Measurements from ENCODE around the gene CPNE7. TPM values are rescaled to one million over a fixed set of nuclear protein-coding genes. Genes with fewer than 3 reads are reported as not detected.

The CPNE7 gene
- total and polyA plus RNA-seq, 2 of the 8 experiments (the other 6 are each of a cell fraction or from before 2014, with no cell fraction given): 10.0 to 23.7 TPM

DNA sequence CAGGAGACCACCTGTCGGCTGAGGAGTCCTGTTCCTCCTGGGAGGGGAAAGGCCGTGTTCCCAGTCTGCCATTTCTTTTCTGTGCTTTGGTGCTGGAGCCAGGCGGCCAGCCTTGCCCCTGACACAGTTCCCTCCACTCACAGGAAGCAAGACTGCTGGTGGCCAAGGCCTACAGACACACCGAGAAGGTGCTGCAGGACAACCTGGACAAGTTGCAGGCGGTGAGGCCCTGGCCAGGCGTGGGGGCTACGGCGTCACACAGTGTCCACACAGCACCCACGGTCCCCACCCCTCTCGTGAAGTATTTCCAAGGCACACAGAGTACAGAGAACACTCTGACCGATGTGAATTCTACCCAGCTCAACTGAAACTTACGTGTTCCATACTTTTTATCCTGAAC lies 21.2 kb upstream of the CPNE7 start:
- Histone ChIP-seq H3K23ac (ENCODE audit: insufficient read length) (no peak overlapping the region), H3K9ac (replicated peaks in 1 of 4; ENCODE audit: extremely low read depth in 1 of 4, low read depth in 3 of 4, low read length in 3 of 4) (no peak overlapping the region), H3K27me3 (replicated peaks in 1 of 4; ENCODE audit: control insufficient read depth in 3 of 4, extremely low read depth in 1 of 4, insufficient read depth in 3 of 4, low read length in 3 of 4) (no peaks in the 10 kb centered on the region), H3K4me3 (ENCODE audit: extremely low read depth in 1 of 4, insufficient read depth in 2 of 4, low read depth in 3 of 4, low read length in 4 of 4) (no peak overlapping the region), H2BK12ac (ENCODE audit: low read depth, low read length) (no peak overlapping the region), H2BK15ac (ENCODE audit: low read length) (no peak overlapping the region), H4K20me1 (replicated peaks in 1 of 2; ENCODE audit: control insufficient read depth in 1 of 2, insufficient read depth in 2 of 2, low read length in 2 of 2) (peaks cover 0 to 16% of the 10 kb centered on the region in 2 experiments), H3K79me1 (ENCODE audit: low read depth, low read length) (no peaks in the 10 kb centered on the region; the same call in 1 of the 2 replicates), H2BK5ac (ENCODE audit: low read depth, low read length) (no peak overlapping the region), H3K14ac (ENCODE audit: insufficient read length) (no peak overlapping the region), H3K4me1 (replicated peaks in 1 of 4; ENCODE audit: control insufficient read depth in 3 of 4, insufficient read depth in 4 of 4, low read length in 3 of 4) (no peaks in the 10 kb centered on the region), H3K79me2 (ENCODE audit: control insufficient read depth in 1 of 2, insufficient read depth in 2 of 2, low read length in 2 of 2) (no peaks in the 10 kb centered on the region), H3K9me3 (ENCODE audit: insufficient read depth in 2 of 2, low read depth in 1 of 2, low read length in 1 of 2) (no peaks in the 10 kb centered on the region), H3K18ac (ENCODE audit: extremely low read depth, low read length) (no peak overlapping the region), H4K91ac (replicated peaks; ENCODE audit: insufficient read length, low read length) (no peak overlapping the region), H4K8ac (ENCODE audit: extremely low read depth, insufficient read depth, low read length) (no peak overlapping the region), H3K4me2 (ENCODE audit: insufficient read depth in 1 of 2, low read depth in 2 of 2, low read length in 2 of 2) (no peak overlapping the region), H3K36me3 (ENCODE audit: control insufficient read depth in 2 of 4, insufficient read depth in 4 of 4, low read length in 3 of 4) (peaks cover 9 to 40% (median 30%) of the 10 kb centered on the region in 4 experiments), H2AK5ac (ENCODE audit: low read depth, low read length) (no peak overlapping the region), H2AFZ (ENCODE audit: low read length) (no peak overlapping the region), H2BK120ac (replicated peaks; ENCODE audit: low read depth, low read length) (no peak overlapping the region), H3K4ac (replicated peaks; ENCODE audit: insufficient read length, low read depth, low read length) (no peak overlapping the region), H4K5ac (ENCODE audit: insufficient read length, low read depth, low read length) (no peak overlapping the region), H3K56ac (replicated peaks; ENCODE audit: insufficient read length, low read depth, low read length) (no peak overlapping the region), H3K23me2 (ENCODE audit: low read depth, low read length) (no peaks in the 10 kb centered on the region), H2BK20ac (ENCODE audit: low read length) (no peak overlapping the region), H3K27ac (ENCODE audit: low read depth, low read length) (no peak overlapping the region)
- POLR2A ChIA-PET (ENCODE audit: partially characterized antibody): interaction anchor here (6.5 kb wide), 1 partner anchor 9 kb away, joined by 63 read pairs; no protein-coding TSS in a partner anchor
- DNase-seq (ENCODE audit: low read depth in 1 of 2, low spot score in 2 of 2) (no peak), FAIRE-seq (no peak)
- CTCF ChIA-PET (ENCODE audit: partially characterized antibody): interaction anchor here (1.5 kb wide), 1 partner anchor 14 kb away, joined by 3 read pairs; no protein-coding TSS in a partner anchor
- 100% methylated on average over 9 of the region's 12 CpGs; no CpG with 5 or more reads in 1 of the 2 experiments for WGBS, 2 experiments (ENCODE audit: extremely low coverage in 1 of 2, insufficient coverage in 1 of 2, insufficient read length in 1 of 2, insufficient replicate concordance in 2 of 2, low coverage in 1 of 2, low lambda C conversion rate in 2 of 2, missing lambda C conversion rate in 1 of 2)
- TF ChIP-seq JUND (IDR thresholded peaks at IDR 0.05; ENCODE audit: low read length) (no peak), GTF2F1 (IDR thresholded peaks at IDR 0.05; ENCODE audit: borderline replicate concordance, low read depth, low read length) (no peak), RNF2 (IDR thresholded peaks at IDR 0.05; ENCODE audit: borderline replicate concordance, low read depth, low read length, missing control alignments, poor library complexity, severe bottlenecking) (no peak), SP4 (IDR thresholded peaks at IDR 0.05; ENCODE audit: low read length) (no peak), PHF8 (conservative IDR thresholded peaks at IDR 0.05; ENCODE audit: low read depth, low read length) (no peak), NRF1 (IDR thresholded peaks at IDR 0.05; ENCODE audit: low read depth, low read length) (no peak), RBBP5 (IDR thresholded peaks at IDR 0.05; ENCODE audit: borderline replicate concordance, low read depth, low read length) (no peak)
- TF ChIP-seq, protein P1, sequence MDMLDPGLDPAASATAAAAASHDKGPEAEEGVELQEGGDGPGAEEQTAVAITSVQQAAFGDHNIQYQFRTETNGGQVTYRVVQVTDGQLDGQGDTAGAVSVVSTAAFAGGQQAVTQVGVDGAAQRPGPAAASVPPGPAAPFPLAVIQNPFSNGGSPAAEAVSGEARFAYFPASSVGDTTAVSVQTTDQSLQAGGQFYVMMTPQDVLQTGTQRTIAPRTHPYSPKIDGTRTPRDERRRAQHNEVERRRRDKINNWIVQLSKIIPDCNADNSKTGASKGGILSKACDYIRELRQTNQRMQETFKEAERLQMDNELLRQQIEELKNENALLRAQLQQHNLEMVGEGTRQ (IDR thresholded peaks at IDR 0.05; ENCODE audit: low read length): no peak

All from H1 (cell line).